ENCODE measurements around the gene USP17L19.
"Not testable (repeated sequence)": the region's sequence is repeated elsewhere in the genome, so short reads cannot be mapped to it uniquely, and the experiment has no call there.

The USP17L19 gene

GRCh38 chr4:9253078-9253477 lies at the start of gene USP17L19:
Gene USP17L19, plus strand, starts transcription at chr4:9253378. Its CDS starts 0 bp downstream, at chr4:9253378.
- H3K36me3 Mint-ChIP-seq (ENCODE audit: low read depth); H3K4me3 Mint-ChIP-seq; H3K4me1 Mint-ChIP-seq (ENCODE audit: low read depth); H3K27ac Mint-ChIP-seq; H3K9me3 Mint-ChIP-seq; H3K27me3 Mint-ChIP-seq; DNase-seq: not testable (repeated sequence)

GRCh38 chr4:9210357-9210756 lies 42.8 kb upstream of the USP17L19 start, which contains the start of gene USP17L10:
Gene USP17L10, plus strand, starts transcription at chr4:9210657. Its CDS starts 0 bp downstream, at chr4:9210657.
- not testable (repeated sequence) for H3K9me3 Mint-ChIP-seq; H3K27me3 Mint-ChIP-seq; H3K36me3 Mint-ChIP-seq (ENCODE audit: low read depth); H3K27ac Mint-ChIP-seq; DNase-seq; H3K4me1 Mint-ChIP-seq (ENCODE audit: low read depth); H3K4me3 Mint-ChIP-seq

GRCh38 chr4:9214701-9215100 lies 38.5 kb upstream of the USP17L19 start:
- H3K4me3 Mint-ChIP-seq; H3K27ac Mint-ChIP-seq; H3K9me3 Mint-ChIP-seq; H3K36me3 Mint-ChIP-seq (ENCODE audit: low read depth); H3K27me3 Mint-ChIP-seq; DNase-seq; H3K4me1 Mint-ChIP-seq (ENCODE audit: low read depth): not testable (repeated sequence)

- DNase-seq; H3K4me1 Mint-ChIP-seq (ENCODE audit: low read depth); H3K27ac Mint-ChIP-seq; H3K27me3 Mint-ChIP-seq; H3K36me3 Mint-ChIP-seq (ENCODE audit: low read depth); H3K9me3 Mint-ChIP-seq; H3K4me3 Mint-ChIP-seq: not testable (repeated sequence)
These were observed 38.1 kb upstream of the USP17L19 start, which contains the start of gene USP17L11 for GRCh38 chr4:9215105-9215504. Gene USP17L11, plus strand, starts transcription at chr4:9215405. Its CDS starts 0 bp downstream, at chr4:9215405.

GRCh38 chr4:9219852-9220251 lies 33.3 kb upstream of the USP17L19 start, which contains the start of gene USP17L12:
Gene USP17L12, plus strand, starts transcription at chr4:9220152. Its CDS starts 0 bp downstream, at chr4:9220152.
- not testable (repeated sequence) for H3K27ac Mint-ChIP-seq; H3K4me3 Mint-ChIP-seq; H3K36me3 Mint-ChIP-seq (ENCODE audit: low read depth); H3K27me3 Mint-ChIP-seq; H3K4me1 Mint-ChIP-seq (ENCODE audit: low read depth); H3K9me3 Mint-ChIP-seq; DNase-seq

GRCh38 chr4:9224596-9224995 lies 28.6 kb upstream of the USP17L19 start, which contains the start of gene USP17L13:
Gene USP17L13, plus strand, starts transcription at chr4:9224896. Its CDS starts 0 bp downstream, at chr4:9224896.
- not testable (repeated sequence) for H3K27ac Mint-ChIP-seq; H3K36me3 Mint-ChIP-seq (ENCODE audit: low read depth); H3K27me3 Mint-ChIP-seq; DNase-seq; H3K4me3 Mint-ChIP-seq; H3K4me1 Mint-ChIP-seq (ENCODE audit: low read depth); H3K9me3 Mint-ChIP-seq

GRCh38 chr4:9230249-9230648 lies 22.9 kb upstream of the USP17L19 start:
- not testable (repeated sequence) for H3K4me3 Mint-ChIP-seq; H3K4me1 Mint-ChIP-seq (ENCODE audit: low read depth); H3K27ac Mint-ChIP-seq; H3K27me3 Mint-ChIP-seq; H3K9me3 Mint-ChIP-seq; H3K36me3 Mint-ChIP-seq (ENCODE audit: low read depth)
- DNase-seq: peak; percentile 13

GRCh38 chr4:9234085-9234484 lies 19.1 kb upstream of the USP17L19 start, which contains the start of gene USP17L15:
Gene USP17L15, plus strand, starts transcription at chr4:9234385. Its CDS starts 0 bp downstream, at chr4:9234385.
- H3K4me3 Mint-ChIP-seq; H3K4me1 Mint-ChIP-seq (ENCODE audit: low read depth); DNase-seq; H3K9me3 Mint-ChIP-seq; H3K27ac Mint-ChIP-seq; H3K36me3 Mint-ChIP-seq (ENCODE audit: low read depth); H3K27me3 Mint-ChIP-seq: not testable (repeated sequence)

- H3K4me3 Mint-ChIP-seq; H3K27me3 Mint-ChIP-seq; H3K36me3 Mint-ChIP-seq (ENCODE audit: low read depth); H3K9me3 Mint-ChIP-seq; DNase-seq; H3K27ac Mint-ChIP-seq; H3K4me1 Mint-ChIP-seq (ENCODE audit: low read depth): not testable (repeated sequence)
These were observed 14.7 kb upstream of the USP17L19 start for GRCh38 chr4:9238461-9238860.

GRCh38 chr4:9243579-9243978 lies 9.6 kb upstream of the USP17L19 start, which contains the start of gene USP17L17:
Gene USP17L17, plus strand, starts transcription at chr4:9243879. Its CDS starts 0 bp downstream, at chr4:9243879.
- not testable (repeated sequence) for H3K27me3 Mint-ChIP-seq; DNase-seq; H3K4me1 Mint-ChIP-seq (ENCODE audit: low read depth); H3K27ac Mint-ChIP-seq; H3K9me3 Mint-ChIP-seq; H3K4me3 Mint-ChIP-seq; H3K36me3 Mint-ChIP-seq (ENCODE audit: low read depth)

- DNase-seq: peak; percentile 21
- H3K4me3 Mint-ChIP-seq; H3K36me3 Mint-ChIP-seq (ENCODE audit: low read depth); H3K9me3 Mint-ChIP-seq; H3K27ac Mint-ChIP-seq; H3K4me1 Mint-ChIP-seq (ENCODE audit: low read depth); H3K27me3 Mint-ChIP-seq: not testable (repeated sequence)
These were observed 5.1 kb upstream of the USP17L19 start, which contains the start of gene USP17L18 for GRCh38 chr4:9247953-9248680. Gene USP17L18, plus strand, starts transcription at chr4:9248630. Its CDS starts 0 bp downstream, at chr4:9248630.

GRCh38 chr4:9257824-9258223 lies 4.6 kb downstream of the USP17L19 start, which contains the start of gene USP17L20:
Gene USP17L20, plus strand, starts transcription at chr4:9258124. Its CDS starts 0 bp downstream, at chr4:9258124.
- H3K4me1 Mint-ChIP-seq (ENCODE audit: low read depth); H3K27ac Mint-ChIP-seq; DNase-seq; H3K4me3 Mint-ChIP-seq; H3K9me3 Mint-ChIP-seq; H3K36me3 Mint-ChIP-seq (ENCODE audit: low read depth); H3K27me3 Mint-ChIP-seq: not testable (repeated sequence)

- H3K36me3 Mint-ChIP-seq (ENCODE audit: low read depth); H3K9me3 Mint-ChIP-seq; DNase-seq; H3K27ac Mint-ChIP-seq; H3K27me3 Mint-ChIP-seq; H3K4me1 Mint-ChIP-seq (ENCODE audit: low read depth); H3K4me3 Mint-ChIP-seq: not testable (repeated sequence)
These were observed 9.4 kb downstream of the USP17L19 start, which contains the start of gene USP17L21 for GRCh38 chr4:9262572-9262971. Gene USP17L21, plus strand, starts transcription at chr4:9262872. Its CDS starts 0 bp downstream, at chr4:9262872.

GRCh38 chr4:9267319-9267718 lies 14.1 kb downstream of the USP17L19 start, which contains the start of gene USP17L22:
Gene USP17L22, plus strand, starts transcription at chr4:9267619. Its CDS starts 0 bp downstream, at chr4:9267619.
- H3K4me3 Mint-ChIP-seq; H3K36me3 Mint-ChIP-seq (ENCODE audit: low read depth); H3K27ac Mint-ChIP-seq; H3K4me1 Mint-ChIP-seq (ENCODE audit: low read depth); DNase-seq; H3K27me3 Mint-ChIP-seq; H3K9me3 Mint-ChIP-seq: not testable (repeated sequence)

- not testable (repeated sequence) for H3K36me3 Mint-ChIP-seq (ENCODE audit: low read depth); H3K27ac Mint-ChIP-seq; H3K4me1 Mint-ChIP-seq (ENCODE audit: low read depth); H3K4me3 Mint-ChIP-seq; H3K9me3 Mint-ChIP-seq; H3K27me3 Mint-ChIP-seq
- DNase-seq: peak; percentile 33
These were observed 18.5 kb downstream of the USP17L19 start for GRCh38 chr4:9271719-9272118.

Measured in activated T-cell treated with anti-CD3 and anti-CD28 coated beads, Interleukin-2, amount 50 U/mL, for 24 hours (primary cell).